Caco-2 (cell line): ENCODE results near the gene SMC3. TPM values are rescaled to one million over a fixed set of nuclear protein-coding genes. Genes with fewer than 3 reads are reported as not detected.
A peak's percentile ranks its signal among the peaks of the same experiment; 100 is the strongest.
"Not testable (repeated sequence)": the region's sequence is repeated elsewhere in the genome, so short reads cannot be mapped to it uniquely, and the experiment has no call there.

Source experiments
- BruUV-seq: library from RNA; stranded (reverse); fragments of 400-500 nt; replicated peaks from 2 replicates; lab custom pipeline; 2021; lab: Mats Ljungman, UMichigan
- CTCF ChIA-PET: fragments of 300-600 bp; sonication (Branson Sonifier 250); formaldehyde crosslinking; loops from one replicate; lab custom pipeline; 2022; ENCODE audit warnings: antibody characterized with exemption; lab: Charles Lee
- POLR2A ChIA-PET: fragments of 300-600 bp; sonication (Branson Sonifier 250); formaldehyde crosslinking; loops from one replicate; lab custom pipeline; 2022; ENCODE audit warnings: antibody characterized with exemption; lab: Charles Lee
- DNase-seq, 2 experiments: peaks; one replicate each; pipeline versions ENCODE4 v3.0.0 to v3.0.0-alpha.2; 2020 to 2022
- H3K27me3 ChIP-seq: replicated peaks from 2 replicates; pipeline ENCODE4 v1.6.0; 2011; ENCODE audit warnings: low read length; ENCODE audit not compliant: control insufficient read depth, insufficient read depth
- H3K36me3 ChIP-seq: 2 replicates; pipeline ENCODE4 v1.5.1; 2011; ENCODE audit warnings: low read length; ENCODE audit not compliant: control insufficient read depth, insufficient read depth
- H3K4me1 ChIP-seq: fragments of 250-450 bp; sonication (Bioruptor Pico); 2 replicates; pipeline ENCODE4 v1.5.1; 2020; ENCODE audit warnings: mild to moderate bottlenecking
- H3K4me3 ChIP-seq: 2 replicates; pipeline ENCODE4 v1.5.1; 2011; ENCODE audit warnings: low read depth, mild to moderate bottlenecking, control low read depth, low read length
- H3K9me3 ChIP-seq: fragments of 250-450 bp; sonication (Bioruptor Pico); 2 replicates; pipeline ENCODE4 v1.5.1; 2020; ENCODE audit warnings: mild to moderate bottlenecking, moderate library complexity
- H3K27ac Mint-ChIP-seq: one replicate; pipeline ENCODE4 v1.8.0; 2022; ENCODE audit warnings: mixed read lengths; ENCODE audit not compliant: unreplicated experiment
- H3K27me3 Mint-ChIP-seq: one replicate; pipeline ENCODE4 v1.8.0; 2022; ENCODE audit warnings: mixed read lengths; ENCODE audit not compliant: insufficient read depth, unreplicated experiment
- H3K36me3 Mint-ChIP-seq: one replicate; pipeline ENCODE4 v1.8.0; 2022; ENCODE audit warnings: mild to moderate bottlenecking, mixed read lengths; ENCODE audit not compliant: insufficient read depth, unreplicated experiment
- H3K4me1 Mint-ChIP-seq: one replicate; pipeline ENCODE4 v1.8.0; 2022; ENCODE audit warnings: low read depth, mixed read lengths; ENCODE audit not compliant: unreplicated experiment
- H3K4me3 Mint-ChIP-seq: one replicate; pipeline ENCODE4 v1.8.0; 2022; ENCODE audit warnings: mild to moderate bottlenecking, moderate library complexity, mixed read lengths; ENCODE audit not compliant: unreplicated experiment
- H3K9me3 Mint-ChIP-seq: one replicate; pipeline ENCODE4 v1.8.0; 2022; ENCODE audit warnings: mixed read lengths; ENCODE audit not compliant: unreplicated experiment
- CTCF ChIP-seq, 2 experiments: fragments of 200-600 bp in 1 of 2; IDR thresholded peaks; 1 replicate in 1 of 2; 2 replicates in 1 of 2; pipeline versions ENCODE4 v1.5.1 to v1.8.0; 2011 to 2022; ENCODE audit warnings: antibody characterized with exemption in 1 of 2, control low read depth in 1 of 2, inconsistent platforms in 1 of 2, low read depth in 1 of 2, low read length in 1 of 2, mild to moderate bottlenecking in 1 of 2, moderate library complexity in 1 of 2; ENCODE audit not compliant: insufficient read depth in 1 of 2, severe bottlenecking in 1 of 2, unreplicated experiment in 1 of 2
- intact Hi-C: fragments of 100-400 bp; cut with micrococcal nuclease; formaldehyde crosslinking; loops from one replicate; pipeline ENCODE4 v1.10.0; 2022; ENCODE audit not compliant: unreplicated experiment
- total RNA-seq: library from RNA; stranded (reverse); gene quantifications from 2 replicates; pipeline ENCODE4 v1.2.3, GENCODE V29; 2022

Gene SMC3
- total RNA-seq, 1 experiment from 2014 or later, result 95.7 TPM

DNA sequence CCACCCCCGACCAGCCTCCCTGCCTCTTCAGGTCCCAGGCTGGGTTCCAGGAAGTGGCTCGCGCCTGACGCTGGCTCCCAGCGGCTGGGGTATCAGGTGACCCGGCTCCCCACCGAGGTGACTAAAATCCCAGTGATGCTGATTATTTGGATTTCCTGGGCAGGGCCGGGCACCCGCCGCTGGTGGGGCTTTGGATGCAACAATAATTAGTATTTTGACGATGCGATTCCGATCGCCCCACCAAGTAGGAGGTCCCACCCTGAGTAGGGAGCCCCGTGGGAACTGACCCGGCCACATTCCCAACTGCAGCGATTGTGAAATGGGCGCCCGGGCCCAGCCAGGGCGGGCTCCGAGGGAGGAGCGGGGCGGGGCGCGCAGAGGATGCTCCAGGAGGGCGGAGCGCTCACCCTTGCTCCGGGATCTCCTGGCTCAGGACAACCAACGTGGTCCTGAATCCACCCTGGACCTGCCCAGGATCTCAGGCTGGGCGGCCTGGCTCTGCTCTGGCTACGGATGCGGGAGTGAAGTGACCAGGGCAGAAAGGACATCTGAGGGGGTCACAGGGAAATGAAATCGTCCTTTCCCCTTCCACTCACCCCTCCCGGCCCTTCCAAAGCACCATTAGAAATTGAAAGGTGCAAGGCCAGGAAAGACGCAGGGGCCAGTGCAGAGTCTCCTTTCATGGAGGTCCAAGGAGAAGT lies 37.2 kb upstream of the SMC3 start:
- Histone ChIP-seq H3K9me3 (no peaks in the 10 kb centered on the region), H3K4me3 (peak overlapping the region; percentile 54), H3K36me3 (no peaks in the 10 kb centered on the region), H3K27me3 (no peaks in the 10 kb centered on the region), H3K4me1 (peaks cover 16% of the 10 kb centered on the region)
- Mint-ChIP-seq H3K36me3 (no peaks in the 10 kb centered on the region), H3K27me3 (no peaks in the 10 kb centered on the region), H3K4me3 (peak overlapping the region; percentile 68), H3K9me3 (no peaks in the 10 kb centered on the region), H3K4me1 (peaks cover 5% of the 10 kb centered on the region), H3K27ac (peak overlapping the region; percentile 78)
- BruUV-seq, result no TSS peak
- intact Hi-C loops, result loop anchor here (2.0 kb wide), 1 partner anchor 29 kb away; no protein-coding TSS in a partner anchor
- POLR2A ChIA-PET, result no interaction called here
- no peak for TF ChIP-seq CTCF (IDR thresholded peaks at IDR 0.05; ENCODE audit: insufficient read depth in 1 of 2, low read depth in 1 of 2, low read length in 1 of 2, severe bottlenecking in 1 of 2, unreplicated experiment in 1 of 2)
- DNase-seq, result peak; percentile 88 to 92
- CTCF ChIA-PET, result interaction anchor here (1.2 kb wide), 1 partner anchor 19 kb away, joined by 4 read pairs; no protein-coding TSS in a partner anchor

DNA sequence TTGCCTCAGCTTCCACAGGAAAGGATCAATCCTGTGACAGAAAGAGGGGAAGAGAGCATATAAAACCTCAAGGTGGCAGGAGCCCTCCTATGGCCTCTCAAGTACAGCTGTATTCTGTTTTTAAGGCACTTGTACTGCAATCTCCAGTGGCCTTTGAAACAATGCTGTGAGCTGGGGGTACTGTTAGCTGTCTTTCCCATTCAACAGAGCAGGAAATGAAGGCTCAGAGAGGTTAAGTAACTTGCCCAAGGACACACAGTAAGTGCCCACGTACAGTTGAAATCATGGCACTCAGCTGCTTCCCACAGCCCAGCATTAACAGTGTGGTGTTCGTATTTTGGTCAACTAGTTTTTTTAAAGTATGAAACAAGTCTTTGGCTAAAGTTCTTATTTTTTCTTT lies 35.8 kb upstream of the SMC3 start:
- H3K27me3 ChIP-seq, result no peaks in the 10 kb centered on the region
- H3K36me3 ChIP-seq, result no peaks in the 10 kb centered on the region
- ChIA-PET POLR2A (no interaction called here), CTCF (no interaction called here)
- DNase-seq, result no peak
- Mint-ChIP-seq H3K4me3 (no peak overlapping the region), H3K27ac (no peak overlapping the region), H3K9me3 (no peaks in the 10 kb centered on the region), H3K4me1 (peaks cover 5% of the 10 kb centered on the region), H3K27me3 (no peaks in the 10 kb centered on the region), H3K36me3 (no peaks in the 10 kb centered on the region)
- no TSS peak for BruUV-seq
- H3K4me1 ChIP-seq, result peaks cover 14% of the 10 kb centered on the region
- no peaks in the 10 kb centered on the region for H3K9me3 ChIP-seq
- TF ChIP-seq CTCF (IDR thresholded peaks at IDR 0.05; ENCODE audit: insufficient read depth in 1 of 2, low read depth in 1 of 2, low read length in 1 of 2, severe bottlenecking in 1 of 2, unreplicated experiment in 1 of 2), result no peak
- H3K4me3 ChIP-seq, result no peak overlapping the region
- intact Hi-C loops, result loop anchor here (2.0 kb wide), 1 partner anchor 31 kb away; no protein-coding TSS in a partner anchor

DNA sequence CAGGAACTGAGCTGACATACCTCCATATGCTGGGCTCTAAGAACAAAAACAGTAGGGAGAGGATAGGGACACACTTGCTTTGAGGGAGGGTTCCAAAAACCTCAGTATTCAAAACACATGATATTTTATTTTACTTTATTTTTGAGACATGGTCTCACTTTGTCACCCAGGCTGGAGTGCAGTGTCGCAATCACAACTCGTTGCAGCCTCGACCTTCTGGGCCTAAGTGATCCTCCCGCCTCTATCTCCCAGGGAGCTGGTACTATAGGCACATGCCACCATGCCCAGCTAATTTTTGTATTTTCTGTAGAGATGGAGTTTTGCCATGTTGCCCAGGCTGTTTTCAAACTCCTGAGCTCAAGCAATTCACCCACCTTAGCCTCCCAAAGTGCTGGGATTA lies 34.9 kb upstream of the SMC3 start:
- POLR2A ChIA-PET, H3K4me1 Mint-ChIP-seq: not testable (repeated sequence)

More for the DNA sequence above, 34.9 kb upstream of the SMC3 start:
- BruUV-seq, H3K27me3 Mint-ChIP-seq, CTCF ChIA-PET, H3K4me3 Mint-ChIP-seq, H3K36me3 ChIP-seq, H3K36me3 Mint-ChIP-seq, H3K9me3 ChIP-seq, DNase-seq, H3K9me3 Mint-ChIP-seq, intact Hi-C loops, H3K4me3 ChIP-seq, H3K27me3 ChIP-seq, H3K27ac Mint-ChIP-seq: not testable (repeated sequence)
- peaks cover 14% of the 10 kb centered on the region for H3K4me1 ChIP-seq
